Mucosa of descending colon (tissue), 3 donors: Measurements from ENCODE around the gene RMND5A. TPM values are rescaled to one million over a fixed set of nuclear protein-coding genes. Genes with fewer than 3 reads are reported as not detected.

Source experiments
- ATAC-seq: fragments of 200-7000 bp; cut with Tn5 transposase; one replicate; pipeline ENCODE4 v1.9.1; 2020; ENCODE audit warnings: mild to moderate bottlenecking, moderate library complexity
- DNase-seq, 3 donors: peaks; one replicate each; pipeline ENCODE4 v3.0.0-alpha.2; 2020
- H3K36me3 ChIP-seq: fragments of 200-600 bp; one replicate; pipeline ENCODE4 v1.8.0; 2021; ENCODE audit warnings: low read depth, mild to moderate bottlenecking
- H3K4me1 ChIP-seq: fragments of 200-600 bp; one replicate; pipeline ENCODE4 v1.8.0; 2021; ENCODE audit warnings: low read depth, mild to moderate bottlenecking
- H3K4me3 ChIP-seq: fragments of 200-600 bp; one replicate; pipeline ENCODE4 v1.8.0; 2021; ENCODE audit warnings: mild to moderate bottlenecking
- H3K9me3 ChIP-seq: fragments of 200-600 bp; one replicate; pipeline ENCODE4 v1.8.0; 2021; ENCODE audit warnings: mild to moderate bottlenecking
- intact Hi-C, 2 donors: fragments of 100-400 bp; cut with DNase I in 1 of 2; cut with micrococcal nuclease in 1 of 2; formaldehyde crosslinking; loops; one replicate each; pipeline versions ENCODE4 v1.11.0 to v1.11.1; 2022; cut with DNase I, micrococcal nuclease
- total RNA-seq, 3 donors: library from RNA; stranded (reverse); fragmentation: NEBNext Ultra II Directional in 2 of 3; extraction: Animal tissue kit (Norgen Biotek cat#: 25700) in 2 of 3; gene quantifications; one replicate each; pipeline versions ENCODE4 v1.2.1 to v1.2.4, GENCODE V29; 2021 to 2023
- TF ChIP-seq, protein P1 (sequence below): fragments of 200-600 bp; IDR thresholded peaks from one replicate; pipeline ENCODE4 v1.8.0; 2022; ENCODE audit warnings: antibody characterized with exemption, mild to moderate bottlenecking
- donor health status: DM: no; HTN: no; CAD: no; lungs with moderate emphysema.
- donor health status: DM: no; HTN: no; CAD: no.
- donor health status: DM: no; HTN: yes; CAD: no.

The RMND5A gene
- total RNA-seq, 3 donors from 2014 or later: 69.2 to 93.0 (median 73.8) TPM

DNA sequence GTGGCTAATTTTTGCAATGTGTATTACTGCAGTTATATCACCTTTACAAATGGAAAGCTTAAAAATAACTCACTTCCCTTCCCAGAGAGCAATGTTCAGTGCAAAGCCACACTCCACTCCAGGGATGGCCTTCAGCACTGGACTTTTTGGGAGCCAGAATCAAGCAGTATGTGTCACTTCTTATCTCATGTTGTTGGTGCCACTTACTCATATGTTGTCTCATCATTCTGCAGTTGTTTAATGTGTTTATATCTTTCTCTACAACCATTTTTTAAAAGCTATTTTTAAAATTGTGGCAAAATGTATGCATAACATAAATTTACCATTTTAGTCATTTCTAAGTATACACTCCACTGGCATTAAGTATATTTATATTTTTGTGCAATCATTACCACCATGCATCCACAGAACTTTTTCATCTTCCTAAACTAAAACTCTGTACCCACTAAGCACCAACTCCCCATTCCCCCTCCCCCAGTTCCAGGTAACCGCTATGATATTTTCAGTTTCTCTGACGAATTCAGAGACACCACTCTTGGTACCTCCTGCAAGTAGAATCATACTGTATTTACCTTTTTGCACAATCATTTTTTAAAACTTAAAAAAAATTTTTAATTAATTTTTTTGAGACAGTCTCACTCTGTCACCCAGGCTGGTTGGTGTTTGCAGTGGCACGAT lies 102.7 kb downstream of the RMND5A start:
- no peak for ATAC-seq
- TF ChIP-seq, protein P1, sequence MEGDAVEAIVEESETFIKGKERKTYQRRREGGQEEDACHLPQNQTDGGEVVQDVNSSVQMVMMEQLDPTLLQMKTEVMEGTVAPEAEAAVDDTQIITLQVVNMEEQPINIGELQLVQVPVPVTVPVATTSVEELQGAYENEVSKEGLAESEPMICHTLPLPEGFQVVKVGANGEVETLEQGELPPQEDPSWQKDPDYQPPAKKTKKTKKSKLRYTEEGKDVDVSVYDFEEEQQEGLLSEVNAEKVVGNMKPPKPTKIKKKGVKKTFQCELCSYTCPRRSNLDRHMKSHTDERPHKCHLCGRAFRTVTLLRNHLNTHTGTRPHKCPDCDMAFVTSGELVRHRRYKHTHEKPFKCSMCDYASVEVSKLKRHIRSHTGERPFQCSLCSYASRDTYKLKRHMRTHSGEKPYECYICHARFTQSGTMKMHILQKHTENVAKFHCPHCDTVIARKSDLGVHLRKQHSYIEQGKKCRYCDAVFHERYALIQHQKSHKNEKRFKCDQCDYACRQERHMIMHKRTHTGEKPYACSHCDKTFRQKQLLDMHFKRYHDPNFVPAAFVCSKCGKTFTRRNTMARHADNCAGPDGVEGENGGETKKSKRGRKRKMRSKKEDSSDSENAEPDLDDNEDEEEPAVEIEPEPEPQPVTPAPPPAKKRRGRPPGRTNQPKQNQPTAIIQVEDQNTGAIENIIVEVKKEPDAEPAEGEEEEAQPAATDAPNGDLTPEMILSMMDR: no peak
- Histone ChIP-seq H3K9me3 (no peaks in the 10 kb centered on the region), H3K36me3 (no peaks in the 10 kb centered on the region), H3K4me3 (no peak overlapping the region), H3K4me1 (no peaks in the 10 kb centered on the region)
- intact Hi-C loops: no loop called here
- DNase-seq: no peak

DNA sequence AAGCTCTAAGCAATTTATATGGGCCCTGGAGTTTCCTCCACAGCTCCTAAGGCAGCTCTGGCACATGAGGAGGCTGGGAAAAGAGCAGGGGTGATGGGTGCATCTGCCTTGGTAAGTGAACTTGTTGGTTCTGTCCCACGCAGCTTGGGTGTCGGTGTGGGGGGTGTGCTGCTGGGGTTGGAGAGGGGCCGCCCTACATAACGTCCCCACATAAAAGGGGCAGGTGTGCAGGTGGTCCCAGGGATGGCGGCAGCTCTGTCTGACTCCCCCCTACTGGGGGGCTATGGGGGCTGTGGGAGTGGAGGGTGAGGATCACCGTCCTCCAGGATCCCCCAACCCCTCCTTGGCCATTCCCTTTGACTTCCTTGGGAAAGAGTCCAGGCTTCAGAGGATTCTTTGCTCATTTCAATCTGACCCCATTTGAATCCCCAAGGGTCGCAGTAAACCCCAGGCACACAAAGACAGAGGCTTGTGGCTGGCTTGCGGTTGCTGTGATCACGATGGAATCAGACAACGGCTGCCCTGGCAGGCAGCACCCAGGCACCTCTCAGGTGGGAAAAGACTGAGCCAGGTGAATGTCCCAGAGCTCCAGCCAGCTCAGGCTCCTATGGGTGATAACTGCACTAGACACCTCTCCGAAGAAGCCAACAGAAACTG lies 105.1 kb downstream of the RMND5A start:
- no peak for DNase-seq
- no peaks in the 10 kb centered on the region for H3K4me1 ChIP-seq
- no peaks in the 10 kb centered on the region for H3K36me3 ChIP-seq
- no peak overlapping the region for H3K4me3 ChIP-seq
- intact Hi-C loops: no loop called here
- TF ChIP-seq, protein P1: no peak
- no peaks in the 10 kb centered on the region for H3K9me3 ChIP-seq
- ATAC-seq: no peak

DNA sequence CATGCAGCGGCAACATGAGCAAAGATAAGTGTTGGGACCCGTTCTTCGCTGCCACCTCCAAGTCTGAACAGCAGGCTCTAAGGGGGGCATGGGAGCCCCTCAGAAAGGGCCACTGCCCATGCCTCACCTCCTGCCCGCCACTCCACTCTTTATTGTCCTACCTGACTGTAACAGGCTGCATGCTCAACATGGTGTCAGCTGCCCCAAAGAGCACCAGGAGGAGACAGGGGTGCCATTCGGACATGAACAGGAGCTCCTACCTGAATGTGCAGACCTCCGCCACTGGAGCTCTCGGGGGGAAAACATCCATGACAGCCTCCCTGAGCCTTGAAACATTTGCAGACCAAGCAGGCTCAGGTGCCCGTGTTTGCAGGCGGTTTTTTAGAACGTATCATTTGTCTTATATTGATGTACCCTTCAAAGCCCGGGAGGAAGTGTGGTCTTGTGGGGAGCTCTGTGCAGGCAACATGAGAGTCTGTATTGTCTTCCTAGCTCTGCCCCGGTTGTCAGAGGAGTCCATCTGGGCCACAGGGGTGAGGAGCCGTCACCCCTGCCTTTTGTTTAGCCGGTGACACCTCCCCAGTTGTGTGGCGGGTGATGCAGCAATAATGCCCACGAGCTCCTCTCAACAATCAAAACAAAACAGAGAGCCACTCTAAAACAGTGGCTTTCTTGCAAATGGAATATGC lies 105.7 kb downstream of the RMND5A start:
- H3K4me3 ChIP-seq: no peak overlapping the region
- ATAC-seq (peak; percentile 78), DNase-seq (peak in 1 of 3 donors; percentile 62)
- no peaks in the 10 kb centered on the region for H3K9me3 ChIP-seq
- intact Hi-C loops: no loop called here
- TF ChIP-seq, protein P1: no peak
- no peaks in the 10 kb centered on the region for H3K4me1 ChIP-seq
- no peaks in the 10 kb centered on the region for H3K36me3 ChIP-seq

DNA sequence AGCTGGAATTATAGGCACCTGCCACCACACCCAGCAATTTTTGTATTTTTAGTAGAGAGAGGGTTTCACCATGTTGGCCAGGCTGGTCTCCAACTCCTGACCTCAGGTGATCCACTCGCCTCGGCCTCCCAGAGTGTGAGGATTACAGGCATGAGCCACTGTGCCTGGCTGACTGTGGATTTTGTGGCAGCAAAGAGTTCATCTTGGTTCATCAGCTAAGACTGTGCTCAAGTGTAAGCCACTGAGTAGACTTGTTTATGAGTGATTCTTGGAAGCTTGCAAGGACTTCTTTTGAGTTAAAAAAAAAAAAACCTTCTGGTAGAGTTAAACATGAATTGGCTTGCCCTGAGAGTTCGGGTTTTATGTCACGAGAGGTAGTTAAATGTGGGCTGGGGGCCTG lies 106.9 kb downstream of the RMND5A start:
- DNase-seq: no peak
- intact Hi-C loops: no loop called here
- TF ChIP-seq, protein P1: no peak
- ATAC-seq: no peak
- H3K9me3 ChIP-seq: no peaks in the 10 kb centered on the region
- H3K4me1 ChIP-seq: no peaks in the 10 kb centered on the region
- no peaks in the 10 kb centered on the region for H3K36me3 ChIP-seq
- no peak overlapping the region for H3K4me3 ChIP-seq

Other genes starting within 250 kb of the RMND5A start
- gene CHMP3, start 156.8 kb upstream of the RMND5A start, total RNA-seq: 100 to 1,000 TPM; 149 to 203 (median 196) TPM
- 10 to 100 TPM; 61.7 to 73.2 (median 69.7) TPM for gene RNF103, start 96.4 kb upstream of the RMND5A start, total RNA-seq
- gene CD8A, start 70.6 kb downstream of the RMND5A start, total RNA-seq: 1 to 10 TPM; 4.1 to 9.1 (median 9.1) TPM
- 1 to 10 TPM; 1.5 to 3.8 (median 2.9) TPM for gene CD8B, start 141.6 kb downstream of the RMND5A start, total RNA-seq
- gene RGPD1, start 221.8 kb downstream of the RMND5A start, total RNA-seq: 1 to 10 TPM in 2 of 3 donors, not detected in 1; 1.1 to 2.0 TPM